Neural cell (in vitro differentiated cells): ENCODE measurements around the gene DCDC2B.

ENCODE experiments used
- CTCF ChIP-seq: fragments of 450-650 bp; IDR thresholded peaks from 2 replicates; pipeline ENCODE4 v1.5.1; 2014; ENCODE audit warnings: antibody characterized with exemption, mild to moderate bottlenecking, moderate library complexity; ENCODE audit not compliant: poor library complexity, severe bottlenecking
- EP300 ChIP-seq: fragments of 450-650 bp; conservative IDR thresholded peaks from 2 replicates; pipeline ENCODE4 v1.6.1; 2014; ENCODE audit warnings: antibody characterized with exemption, mild to moderate bottlenecking, moderate library complexity; ENCODE audit not compliant: poor library complexity, severe bottlenecking
- POLR2AphosphoS5 ChIP-seq: IDR thresholded peaks from 2 replicates; pipeline ENCODE4 v1.6.1; 2012
- RAD21 ChIP-seq: fragments of 450-650 bp; conservative IDR thresholded peaks from 2 replicates; pipeline ENCODE4 v1.6.1; 2014; ENCODE audit warnings: antibody characterized with exemption, mild to moderate bottlenecking, moderate library complexity
- TAF1 ChIP-seq: IDR thresholded peaks from 2 replicates; pipeline ENCODE4 v1.6.1; 2012; ENCODE audit warnings: low read depth
- TF ChIP-seq, protein P1 (sequence below): IDR thresholded peaks from 2 replicates; pipeline ENCODE4 v1.6.1; 2012; ENCODE audit warnings: borderline replicate concordance

- TF ChIP-seq RAD21 = no peak
- peak; percentile 43 for TF ChIP-seq CTCF
- TF ChIP-seq POLR2AphosphoS5 = no peak
- TF ChIP-seq, protein P1, sequence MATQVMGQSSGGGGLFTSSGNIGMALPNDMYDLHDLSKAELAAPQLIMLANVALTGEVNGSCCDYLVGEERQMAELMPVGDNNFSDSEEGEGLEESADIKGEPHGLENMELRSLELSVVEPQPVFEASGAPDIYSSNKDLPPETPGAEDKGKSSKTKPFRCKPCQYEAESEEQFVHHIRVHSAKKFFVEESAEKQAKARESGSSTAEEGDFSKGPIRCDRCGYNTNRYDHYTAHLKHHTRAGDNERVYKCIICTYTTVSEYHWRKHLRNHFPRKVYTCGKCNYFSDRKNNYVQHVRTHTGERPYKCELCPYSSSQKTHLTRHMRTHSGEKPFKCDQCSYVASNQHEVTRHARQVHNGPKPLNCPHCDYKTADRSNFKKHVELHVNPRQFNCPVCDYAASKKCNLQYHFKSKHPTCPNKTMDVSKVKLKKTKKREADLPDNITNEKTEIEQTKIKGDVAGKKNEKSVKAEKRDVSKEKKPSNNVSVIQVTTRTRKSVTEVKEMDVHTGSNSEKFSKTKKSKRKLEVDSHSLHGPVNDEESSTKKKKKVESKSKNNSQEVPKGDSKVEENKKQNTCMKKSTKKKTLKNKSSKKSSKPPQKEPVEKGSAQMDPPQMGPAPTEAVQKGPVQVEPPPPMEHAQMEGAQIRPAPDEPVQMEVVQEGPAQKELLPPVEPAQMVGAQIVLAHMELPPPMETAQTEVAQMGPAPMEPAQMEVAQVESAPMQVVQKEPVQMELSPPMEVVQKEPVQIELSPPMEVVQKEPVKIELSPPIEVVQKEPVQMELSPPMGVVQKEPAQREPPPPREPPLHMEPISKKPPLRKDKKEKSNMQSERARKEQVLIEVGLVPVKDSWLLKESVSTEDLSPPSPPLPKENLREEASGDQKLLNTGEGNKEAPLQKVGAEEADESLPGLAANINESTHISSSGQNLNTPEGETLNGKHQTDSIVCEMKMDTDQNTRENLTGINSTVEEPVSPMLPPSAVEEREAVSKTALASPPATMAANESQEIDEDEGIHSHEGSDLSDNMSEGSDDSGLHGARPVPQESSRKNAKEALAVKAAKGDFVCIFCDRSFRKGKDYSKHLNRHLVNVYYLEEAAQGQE = no peak
- TF ChIP-seq EP300 = no peak
- TF ChIP-seq TAF1 = no peak
These were observed 31.5 kb downstream of the DCDC2B start for GRCh38 chr1:32240140-32240951.
